AG08395 (cell line): Measurements from ENCODE around the gene SPRN.
"Not testable (repeated sequence)": the region's sequence is repeated elsewhere in the genome, so short reads cannot be mapped to it uniquely, and the experiment has no call there.

ENCODE experiments used
- DNase-seq: peaks from one replicate; pipeline ENCODE4 v3.0.0; 2012; ENCODE audit warnings: mixed read lengths, low spot score

SPRN gene

DNA sequence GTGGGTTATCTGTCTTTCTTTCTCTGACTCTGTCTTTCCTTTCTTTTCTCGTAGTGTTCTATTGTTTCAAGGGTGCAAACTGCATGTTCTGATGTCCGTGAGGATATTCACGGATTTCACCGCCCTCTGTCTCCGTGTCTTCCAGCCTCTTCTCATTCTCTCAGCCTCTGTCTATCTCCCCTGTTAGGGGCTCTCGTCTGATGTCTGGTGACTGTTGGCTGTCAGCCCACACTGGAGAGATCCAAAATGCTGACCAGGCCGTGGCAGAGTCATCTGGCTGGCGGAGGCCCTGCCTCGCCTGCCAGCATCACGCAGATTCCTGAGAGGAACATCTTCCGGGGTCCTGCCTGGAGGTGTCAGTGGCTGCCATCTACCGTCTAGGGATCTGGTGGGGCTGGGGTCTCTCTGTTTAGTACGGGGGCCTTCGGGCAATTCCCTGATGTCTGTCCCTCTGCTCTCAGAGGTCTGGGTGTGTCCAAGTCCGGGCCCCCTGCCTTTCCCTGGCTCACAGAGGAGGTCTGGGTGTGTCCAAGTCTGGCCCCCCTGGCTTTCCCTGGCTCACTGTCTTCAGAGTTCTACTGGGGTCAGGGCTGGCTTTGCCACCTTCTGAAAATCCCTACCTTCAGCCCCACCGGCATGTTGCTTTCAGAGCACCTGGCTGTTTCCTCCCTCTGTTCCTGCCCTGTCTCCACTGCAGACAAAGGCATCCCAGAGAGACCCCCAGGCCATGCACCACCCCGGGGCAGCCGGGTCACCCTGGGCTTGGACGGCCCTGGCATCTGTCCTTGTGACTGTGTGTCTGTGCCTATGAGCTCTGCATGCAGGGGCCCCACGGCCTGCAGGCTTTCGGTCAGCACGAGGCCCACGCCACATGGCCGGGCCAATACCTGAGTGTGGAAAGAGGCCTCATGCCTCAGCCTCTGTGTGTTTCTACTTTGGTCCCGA lies 15.4 kb upstream of the SPRN start:
- no peak for DNase-seq

- no peak for DNase-seq
These were observed 14.4 kb upstream of the SPRN start for GRCh38 chr10:133438711-133439273.

- DNase-seq = not testable (repeated sequence)
These were observed 8.4 kb upstream of the SPRN start for GRCh38 chr10:133432789-133433188.

DNA sequence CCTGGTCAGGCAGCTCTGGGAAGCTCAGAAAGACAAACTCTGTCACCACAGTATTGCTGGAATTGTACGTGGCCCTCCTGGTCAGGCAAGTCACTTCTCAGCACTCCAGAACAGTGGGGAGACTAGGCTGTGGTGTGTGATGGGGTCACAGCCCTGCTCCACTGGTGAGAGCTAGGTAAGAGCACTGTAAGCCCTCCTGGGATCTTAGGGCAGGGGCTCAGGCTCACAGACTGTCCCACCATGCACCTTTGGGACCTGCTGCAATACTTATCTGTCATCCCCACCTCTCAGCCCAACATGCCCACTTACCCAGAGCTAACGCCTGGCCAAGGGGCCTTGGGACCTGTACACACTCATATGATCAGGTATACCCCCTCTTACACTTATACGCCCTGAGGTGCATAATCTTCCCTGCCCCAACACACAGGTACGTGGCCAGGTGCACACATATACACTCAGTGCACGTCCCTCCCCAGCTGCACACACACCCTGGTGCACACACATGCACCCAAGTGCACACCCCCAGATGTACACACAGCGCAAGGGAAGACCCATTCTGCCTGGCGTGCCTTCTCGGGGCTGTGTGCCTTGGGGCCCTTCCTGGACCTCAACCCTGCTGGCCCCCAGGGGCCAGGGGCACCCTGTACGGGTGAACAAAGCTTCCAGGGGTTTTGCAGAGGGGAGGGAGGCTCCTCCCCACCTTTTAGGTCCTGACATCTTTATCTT lies 7.6 kb upstream of the SPRN start:
- not testable (repeated sequence) for DNase-seq

DNA sequence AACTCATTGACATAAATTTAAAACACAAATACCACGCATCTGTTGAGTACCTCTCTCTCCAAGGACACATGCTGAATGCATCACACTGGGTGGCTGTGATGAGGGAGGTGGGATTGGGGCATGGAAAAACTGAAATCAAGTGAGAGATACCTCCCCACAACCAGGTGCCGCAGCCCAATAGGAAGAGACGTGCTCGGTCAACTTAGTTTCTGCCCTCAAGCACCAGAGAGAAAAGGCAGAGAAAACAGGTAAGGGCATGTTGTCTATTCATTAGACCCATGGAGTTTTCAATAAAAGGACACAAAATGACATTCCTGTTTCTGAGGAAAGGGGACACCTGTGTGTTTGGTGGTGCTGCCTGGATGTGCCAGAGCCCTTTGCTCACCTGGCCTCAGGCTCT lies 5.1 kb upstream of the SPRN start:
- DNase-seq = not testable (repeated sequence)

- DNase-seq = not testable (repeated sequence)
These were observed 323 bp downstream of the SPRN start for GRCh38 chr10:133424102-133424501.

- no peak for DNase-seq
These were observed 1.3 kb downstream of the SPRN start for GRCh38 chr10:133422807-133423771.

DNA sequence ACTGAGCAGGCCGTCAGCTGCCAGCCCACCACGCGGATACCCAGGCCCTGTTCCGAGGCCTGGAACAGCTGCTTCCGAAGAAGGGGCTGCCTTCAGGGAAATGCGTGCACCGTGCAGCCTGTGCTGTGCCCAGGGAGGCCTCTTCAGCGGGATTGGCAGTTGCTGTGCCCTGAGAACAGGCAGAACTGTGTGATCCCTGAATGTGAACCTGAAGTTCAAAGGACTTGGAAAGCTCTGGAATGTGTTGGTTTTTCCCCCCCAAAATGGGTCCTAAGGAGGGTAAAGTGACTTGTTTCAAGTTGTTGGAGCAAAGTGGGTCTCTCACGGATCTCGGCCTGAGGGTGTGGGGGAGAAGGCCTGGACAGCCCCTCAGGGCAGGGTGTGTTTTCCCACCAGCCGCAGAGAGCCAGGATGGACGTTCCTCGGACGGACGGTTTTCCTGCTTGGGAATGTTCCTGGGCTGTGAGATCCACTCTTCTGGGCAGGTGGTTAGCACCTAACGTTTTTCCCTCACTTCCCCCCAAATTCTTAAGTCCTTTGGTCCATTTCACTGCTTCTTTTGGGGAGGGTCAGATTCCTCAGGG lies 2.1 kb downstream of the SPRN start:
- no peak for DNase-seq

GRCh38 chr10:133421336-133422222 lies 2.8 kb downstream of the SPRN start:
- DNase-seq = no peak

- no peak for DNase-seq
These were observed 3.8 kb downstream of the SPRN start for GRCh38 chr10:133420579-133420978.

GRCh38 chr10:133420028-133420427 lies 4.4 kb downstream of the SPRN start:
- no peak for DNase-seq

DNA sequence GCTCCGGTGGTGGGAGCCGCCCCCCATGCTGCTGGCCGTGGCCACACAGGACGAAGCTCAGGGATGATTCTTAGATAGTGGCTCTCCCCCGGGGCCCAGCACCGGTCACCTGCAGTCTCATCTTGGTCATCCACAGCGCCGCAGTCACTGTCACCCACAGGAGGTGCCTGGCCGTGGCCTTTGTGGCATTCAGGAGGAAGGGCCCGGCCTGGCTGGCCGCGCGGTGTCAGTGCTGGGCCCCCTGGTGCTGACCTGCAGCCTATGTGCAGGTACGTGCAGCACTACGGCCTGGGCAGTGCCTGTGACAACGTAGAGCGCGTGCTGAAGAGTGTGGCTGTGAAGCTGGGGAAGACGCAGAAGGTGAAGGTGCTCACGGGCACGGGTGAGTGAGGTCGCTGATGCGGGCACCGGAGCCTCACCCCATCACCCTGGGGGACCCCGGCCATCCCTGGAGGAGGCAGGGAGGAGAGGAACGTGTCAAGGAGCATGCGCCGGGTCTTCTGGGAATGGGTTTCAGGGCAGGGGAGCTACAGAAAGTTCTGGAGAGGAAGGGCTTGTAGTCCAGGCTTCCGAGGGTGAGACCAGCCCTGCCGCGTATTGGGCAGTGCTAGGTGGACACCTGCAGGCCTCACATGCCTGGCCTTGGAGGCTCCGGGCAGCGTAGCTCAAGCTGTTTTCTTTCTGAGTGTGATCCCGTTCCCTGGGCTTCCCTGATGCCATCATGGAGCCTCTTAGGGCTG lies 5.0 kb downstream of the SPRN start:
- DNase-seq = no peak

GRCh38 chr10:133418289-133418993 lies 6.0 kb downstream of the SPRN start:
- no peak for DNase-seq

- no peak for DNase-seq
These were observed 8.7 kb downstream of the SPRN start for GRCh38 chr10:133415752-133416151.

GRCh38 chr10:133414401-133414800 lies 10.0 kb downstream of the SPRN start:
- DNase-seq = not testable (repeated sequence)

GRCh38 chr10:133412381-133412711 lies 12.1 kb downstream of the SPRN start:
- no peak for DNase-seq

GRCh38 chr10:133411523-133412380 lies 12.7 kb downstream of the SPRN start:
- no peak for DNase-seq
